ENCODE measurements around the gene ZBTB24.
"Not testable (repeated sequence)": the region's sequence is repeated elsewhere in the genome, so short reads cannot be mapped to it uniquely, and the experiment has no call there.

The ZBTB24 gene

DNA sequence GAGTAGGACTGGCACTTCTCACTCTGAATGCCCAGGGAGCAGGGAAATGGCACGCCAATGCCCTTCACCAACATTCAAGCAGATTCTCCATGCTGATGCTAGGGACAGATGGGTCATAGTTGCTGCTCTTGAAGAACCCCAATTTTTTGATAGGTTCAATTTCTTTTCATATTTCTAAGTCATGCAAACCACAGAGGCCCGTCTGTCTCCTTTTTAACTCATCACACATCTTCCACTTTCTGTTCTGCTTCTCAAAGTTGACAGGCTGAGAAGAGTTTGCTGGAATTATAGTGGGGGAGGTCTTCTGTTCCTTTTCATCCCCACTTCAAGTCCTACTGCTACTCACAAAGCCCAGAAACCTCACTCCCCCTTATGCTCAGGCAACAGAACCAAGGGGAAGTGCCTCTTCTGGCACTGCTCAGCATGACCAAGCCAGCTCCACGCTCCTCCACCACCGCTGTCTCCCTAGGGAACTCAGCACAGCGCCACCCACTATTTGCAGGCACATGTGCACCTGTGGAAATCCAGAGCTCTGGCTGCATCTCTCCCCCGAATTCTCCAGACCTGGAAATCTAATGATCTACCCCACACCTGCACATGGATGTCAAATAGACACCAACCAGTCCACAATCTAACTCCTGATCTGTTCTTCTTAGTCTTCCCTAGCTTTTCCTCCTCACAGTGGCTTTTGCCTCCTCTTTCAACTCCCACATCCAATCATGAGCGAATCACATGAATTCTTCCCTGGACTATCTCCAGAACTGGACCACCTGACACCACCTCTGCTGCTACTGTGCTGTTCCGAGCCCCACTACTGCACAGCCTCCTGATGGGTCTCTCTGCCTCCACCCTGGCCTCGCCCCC, 10.7 kb downstream of the ZBTB24 start:
- in situ Hi-C loops (cut with MboI; ENCODE audit: low sequenced_read_pairs) = no loop called here

DNA sequence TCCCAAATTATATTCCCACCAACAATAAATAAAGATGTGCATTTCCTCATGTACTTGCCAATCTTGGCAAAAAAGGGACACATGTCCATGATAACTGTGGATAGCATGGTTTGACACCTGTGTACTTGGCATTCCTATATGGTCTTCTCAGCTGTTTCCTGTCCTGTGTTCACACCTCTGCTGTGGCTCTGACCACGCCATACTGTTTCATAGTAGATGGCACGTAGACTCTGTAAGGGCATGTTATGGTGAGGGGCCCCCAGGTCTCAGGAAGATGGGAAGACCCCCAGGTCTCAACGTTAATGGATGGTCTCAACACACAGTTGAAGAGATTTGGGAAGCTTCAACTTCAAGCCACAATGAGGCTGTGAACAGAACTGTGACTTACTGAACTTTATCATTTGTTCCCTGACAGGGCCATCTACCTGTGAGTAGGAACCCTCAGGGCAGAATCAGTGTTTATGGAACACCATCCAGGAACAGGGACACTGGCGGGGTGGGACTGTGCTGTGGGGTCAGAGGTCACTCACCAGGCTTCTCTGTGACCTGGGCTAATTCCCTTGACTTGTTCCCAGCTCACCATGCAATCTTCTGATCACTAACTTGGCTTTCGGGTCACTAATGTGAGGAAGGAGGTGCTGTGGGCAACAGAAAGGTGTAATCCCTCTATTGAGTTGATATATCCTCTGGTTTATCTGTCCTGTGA, 11.8 kb downstream of the ZBTB24 start:
- in situ Hi-C loops (cut with MboI; ENCODE audit: low sequenced_read_pairs) = no loop called here

DNA sequence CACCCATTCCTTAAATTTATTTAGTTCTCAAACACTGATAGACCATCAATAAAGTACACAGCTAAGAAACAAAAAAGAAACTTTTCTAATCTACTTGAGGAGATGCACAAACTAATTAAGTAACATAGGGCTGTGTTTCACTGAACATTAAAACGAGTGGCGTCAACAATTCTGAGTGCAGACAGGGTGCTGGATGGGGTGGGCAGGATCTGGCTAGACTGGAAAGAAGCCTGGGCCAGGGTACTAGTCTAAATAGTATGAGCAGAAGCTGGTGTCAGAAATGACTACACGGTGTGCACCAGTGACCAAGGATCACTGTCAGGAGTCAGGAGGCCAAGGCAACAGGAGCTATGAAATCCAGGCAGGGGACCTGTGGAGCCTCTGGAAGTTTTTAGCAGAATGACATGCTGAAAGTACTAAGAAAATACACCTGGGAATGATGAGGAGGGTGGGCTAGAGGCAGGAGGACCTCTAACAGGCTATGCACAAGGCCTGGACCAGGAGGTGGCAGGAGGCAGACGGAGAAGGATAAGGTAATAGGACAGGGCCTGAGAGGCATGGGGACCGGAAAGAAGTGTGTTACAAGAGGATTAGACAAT, 13.3 kb downstream of the ZBTB24 start:
- in situ Hi-C loops (cut with MboI; ENCODE audit: low sequenced_read_pairs) = no loop called here

DNA sequence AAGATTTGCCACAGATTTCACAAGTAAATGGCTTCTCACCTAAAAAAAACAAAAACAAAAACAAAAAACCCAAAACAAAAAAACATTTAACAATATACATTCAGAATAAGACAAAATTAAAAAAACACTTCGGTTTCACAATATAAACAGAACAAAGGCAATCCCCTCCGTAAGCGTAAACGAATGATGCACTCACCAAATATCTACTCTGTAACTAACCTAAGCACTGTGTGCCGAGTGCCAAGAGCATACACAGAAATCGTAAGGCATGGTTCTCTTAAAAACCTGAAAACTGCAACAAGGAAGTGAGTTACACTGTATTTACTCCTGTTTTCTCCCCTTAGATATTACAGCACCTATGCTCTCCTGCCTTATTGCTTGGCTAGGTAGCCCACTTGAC, 15.3 kb downstream of the ZBTB24 start:
- in situ Hi-C loops (cut with MboI; ENCODE audit: low sequenced_read_pairs) = no loop called here

DNA sequence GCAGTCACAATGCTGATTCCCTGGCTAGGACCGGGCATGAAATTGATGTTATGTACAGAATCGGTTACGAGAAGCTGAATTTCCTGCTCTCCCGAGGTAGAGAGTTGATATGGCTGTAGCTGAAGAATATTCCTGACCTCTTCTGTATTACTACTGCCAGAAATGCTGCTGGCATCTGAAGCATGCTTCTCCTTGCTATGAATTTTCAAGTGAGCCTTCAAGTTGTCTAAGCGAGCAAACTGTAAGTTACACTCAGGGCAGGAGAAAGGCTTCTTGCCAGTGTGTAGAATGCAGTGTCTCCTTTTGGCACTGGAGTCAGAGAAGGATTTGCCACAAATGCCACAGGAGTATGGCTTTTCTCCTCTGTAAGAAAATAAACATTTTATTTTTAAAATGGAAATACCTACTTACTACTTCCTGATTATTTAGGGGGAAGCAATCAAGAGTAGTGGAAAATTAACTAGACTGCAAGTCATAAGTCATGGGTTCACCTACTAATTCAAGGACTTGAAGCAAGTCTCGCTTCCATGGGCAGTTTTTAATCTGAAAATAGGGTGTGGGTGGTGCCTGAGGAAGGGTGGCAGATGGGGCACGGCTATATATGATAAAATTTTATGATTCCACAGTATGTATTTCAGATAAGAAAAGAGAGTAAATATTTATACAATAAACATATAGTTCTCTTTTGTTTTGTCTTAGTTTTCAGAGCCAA, 16.7 kb downstream of the ZBTB24 start:
- in situ Hi-C loops (cut with MboI; ENCODE audit: low sequenced_read_pairs) = no loop called here

DNA sequence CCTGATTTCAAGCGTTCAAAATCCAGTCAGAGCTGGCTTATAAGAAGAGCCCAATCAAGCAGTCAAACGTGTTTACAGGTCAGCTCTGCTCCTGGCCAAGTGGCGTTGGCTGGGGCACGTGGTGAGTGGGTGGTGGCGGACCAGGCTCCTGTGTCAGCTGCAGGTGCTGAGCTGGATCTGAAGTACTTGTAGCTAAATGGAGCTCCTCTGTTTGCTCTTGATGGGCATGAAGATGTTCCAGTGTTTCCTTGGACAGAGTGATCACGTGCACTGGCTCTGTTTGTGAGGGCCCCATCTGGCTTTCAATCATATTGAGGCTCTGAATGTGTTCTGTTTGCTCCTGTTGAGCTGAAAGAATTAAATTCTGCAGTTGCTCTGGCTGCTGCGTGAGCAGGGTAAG, 17.2 kb downstream of the ZBTB24 start:
- in situ Hi-C loops (cut with MboI; ENCODE audit: low sequenced_read_pairs) = no loop called here

DNA sequence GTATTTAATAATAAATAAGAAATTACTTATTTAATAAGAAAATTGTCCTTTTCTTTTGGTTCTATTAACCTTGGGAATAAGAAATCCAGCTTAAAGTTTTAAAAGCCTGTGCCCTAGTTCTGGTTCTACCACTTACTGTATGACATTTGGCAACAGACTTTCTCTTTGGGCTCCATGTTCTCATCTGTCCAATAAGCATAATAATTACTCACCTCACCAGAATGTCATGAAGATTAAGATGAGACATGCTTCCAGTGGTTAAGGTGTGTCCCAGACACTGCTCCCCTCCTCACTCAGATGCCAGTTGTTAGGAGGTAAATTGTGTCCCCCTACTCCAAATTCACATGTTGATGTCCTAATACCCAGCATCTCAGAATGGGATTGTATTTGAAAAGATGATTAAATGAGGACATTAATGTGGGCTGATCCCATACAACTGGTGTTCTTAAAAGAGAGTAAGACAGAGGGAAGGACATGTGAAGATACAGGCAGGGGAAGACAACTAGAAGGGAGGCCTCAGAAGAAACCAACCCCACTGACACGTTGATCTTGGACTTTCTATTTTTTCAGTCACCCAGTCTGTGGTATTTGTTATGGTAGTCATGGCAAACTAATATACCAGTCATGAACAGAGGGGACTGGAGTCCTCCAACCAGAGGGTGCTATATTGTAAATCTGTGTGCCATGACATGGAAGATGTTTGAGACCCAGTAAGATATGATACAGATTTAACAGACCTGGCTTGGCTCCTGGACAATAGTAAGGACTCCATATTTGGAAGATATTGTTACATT, 21.1 kb downstream of the ZBTB24 start:
- in situ Hi-C loops (cut with MboI; ENCODE audit: low sequenced_read_pairs) = no loop called here

DNA sequence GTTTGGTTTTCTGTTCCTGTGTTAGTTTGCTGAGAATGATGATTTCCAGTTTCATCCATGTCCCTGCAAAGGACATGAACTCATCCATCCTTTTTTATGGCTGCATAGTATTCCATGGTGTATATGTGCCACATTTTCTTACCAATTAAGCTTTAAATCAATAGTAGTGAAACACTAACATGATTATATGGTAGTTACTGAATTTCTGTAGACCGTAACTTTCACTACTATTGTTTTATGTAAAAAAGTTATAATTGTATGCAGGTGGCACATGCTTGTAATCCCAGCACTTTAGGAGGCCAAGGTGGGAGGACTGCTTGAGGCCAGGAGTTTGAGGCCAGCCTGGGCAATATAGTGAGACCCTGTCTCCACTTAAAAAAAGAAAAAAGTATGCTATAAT, 21.8 kb downstream of the ZBTB24 start:
- in situ Hi-C loops (cut with MboI; ENCODE audit: low sequenced_read_pairs) = not testable (repeated sequence)

DNA sequence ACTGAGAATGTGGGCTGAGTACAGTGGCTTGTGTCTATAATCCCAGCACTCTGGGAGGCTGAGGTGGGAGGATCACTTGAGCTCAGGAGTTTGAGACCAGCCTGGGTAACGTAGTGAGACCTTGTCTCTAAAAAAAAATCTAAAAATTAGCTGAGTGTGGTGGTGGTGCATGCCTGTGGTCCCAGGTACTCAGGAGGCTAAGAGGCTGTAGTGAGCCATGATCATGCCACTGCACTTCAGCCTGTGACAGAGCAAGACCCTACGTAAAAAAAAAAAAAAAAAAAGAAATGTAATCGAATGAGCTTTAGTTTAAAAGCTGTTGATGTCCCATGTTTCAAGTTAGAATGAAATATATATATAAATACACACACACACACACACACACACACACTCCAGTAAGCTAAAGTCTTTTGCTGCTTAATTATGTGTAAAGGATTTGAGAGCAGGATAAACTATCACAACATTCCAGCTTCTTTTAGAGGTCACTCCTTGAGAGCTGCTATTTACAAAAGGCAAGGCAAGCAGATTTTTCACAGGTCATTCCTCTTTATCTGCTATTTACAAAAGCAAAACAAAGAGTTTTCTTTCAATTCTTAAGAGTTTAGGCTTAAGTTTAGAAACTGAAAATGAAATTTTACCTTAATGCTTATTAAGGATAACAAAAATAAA, 22.7 kb downstream of the ZBTB24 start:
- in situ Hi-C loops (cut with MboI; ENCODE audit: low sequenced_read_pairs) = no loop called here

DNA sequence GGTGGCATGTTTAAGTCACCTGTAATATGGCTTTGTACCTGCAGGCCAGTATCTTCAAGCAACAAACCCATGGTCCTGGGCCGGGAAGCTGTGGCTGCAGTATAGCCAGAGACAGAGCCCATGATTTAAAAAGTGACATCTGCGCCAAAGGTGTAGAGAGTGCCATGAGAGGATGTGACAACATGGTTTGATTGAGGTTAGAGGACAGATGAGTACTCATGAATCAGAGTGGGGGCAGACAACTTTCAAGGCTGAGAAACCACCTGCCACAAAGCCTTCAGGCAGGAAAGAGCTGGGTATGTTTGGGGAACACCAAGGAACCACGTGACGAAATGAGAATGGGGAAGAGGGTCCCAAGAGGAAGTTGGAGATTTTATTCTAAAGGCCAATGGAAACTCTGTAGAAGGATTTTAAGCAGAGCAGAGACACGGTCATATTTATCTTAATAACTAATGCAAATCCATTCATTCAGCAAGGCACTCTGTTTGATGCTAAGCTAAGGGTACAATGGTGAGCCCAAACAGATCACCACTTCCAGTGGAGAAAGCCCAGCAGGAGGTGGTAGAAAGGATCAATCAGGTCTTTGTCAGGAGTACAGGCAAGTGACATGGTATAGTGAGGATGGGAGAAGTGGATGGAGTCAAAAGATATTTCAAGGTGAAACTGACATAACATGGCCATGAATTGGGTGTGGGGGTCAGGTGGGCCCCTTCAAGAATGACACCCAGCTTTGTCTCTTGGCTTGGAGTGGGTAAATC, 24.1 kb downstream of the ZBTB24 start:
- in situ Hi-C loops (cut with MboI; ENCODE audit: low sequenced_read_pairs) = no loop called here

DNA sequence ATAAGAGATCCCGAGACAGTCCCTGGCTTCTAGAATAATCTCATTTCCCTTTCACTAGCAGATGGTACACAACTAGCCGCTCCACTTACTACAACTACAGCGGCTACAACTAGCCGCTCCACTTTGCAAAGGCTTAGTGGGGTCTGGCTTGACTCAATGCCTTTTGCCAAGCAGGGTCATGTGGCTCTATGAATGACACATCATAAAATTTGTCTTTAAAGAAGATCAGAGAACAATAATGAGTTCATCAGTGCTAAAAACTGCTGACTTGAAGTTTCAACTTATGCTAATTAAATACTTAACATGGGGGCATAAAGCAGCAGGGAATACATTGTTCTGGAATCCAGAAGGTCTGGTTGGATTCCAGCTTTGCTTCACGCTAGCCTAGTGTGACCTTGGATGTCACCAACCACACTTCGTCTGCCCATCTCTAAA, 25.4 kb downstream of the ZBTB24 start:
- in situ Hi-C loops (cut with MboI; ENCODE audit: low sequenced_read_pairs) = no loop called here

DNA sequence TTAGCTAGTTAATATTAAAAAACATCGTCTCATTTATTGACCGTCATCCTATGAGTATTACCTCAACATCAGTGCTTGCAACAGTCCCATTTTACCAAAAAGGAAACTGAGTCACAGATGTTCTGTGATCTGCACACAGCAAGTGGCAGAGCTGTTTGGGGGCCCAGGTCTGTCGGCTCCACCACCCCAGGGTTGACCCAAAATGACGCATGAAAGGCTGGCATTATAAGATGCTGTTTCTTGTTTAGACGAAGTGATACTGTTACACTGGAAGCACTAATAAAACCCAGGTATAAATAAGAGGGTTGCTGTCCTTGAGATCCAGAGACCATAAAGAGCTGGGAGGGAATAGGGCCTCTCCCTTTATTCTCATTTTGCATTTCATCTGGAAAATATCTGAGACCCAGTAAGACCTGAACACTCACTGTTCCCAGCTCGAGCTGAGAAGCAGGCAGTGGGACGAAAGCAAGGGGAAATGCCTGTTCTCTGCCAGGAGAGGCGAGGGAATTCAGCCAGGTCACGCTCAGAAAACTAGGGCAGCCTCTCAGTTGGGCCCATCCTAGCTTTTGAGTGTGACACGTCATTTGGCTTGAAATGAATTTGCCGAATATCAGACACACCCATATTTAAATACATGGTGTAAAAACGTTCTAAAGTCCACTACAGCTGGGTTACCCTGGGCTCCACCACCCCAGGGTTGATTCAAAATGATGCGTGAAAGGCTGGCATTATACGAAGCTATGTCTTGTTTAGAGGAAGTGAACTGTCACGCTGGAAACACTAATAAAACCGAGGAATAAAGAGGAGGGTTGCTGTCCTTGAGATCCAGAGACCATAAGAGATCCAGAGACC, 26.1 kb downstream of the ZBTB24 start:
- in situ Hi-C loops (cut with MboI; ENCODE audit: low sequenced_read_pairs) = no loop called here

DNA sequence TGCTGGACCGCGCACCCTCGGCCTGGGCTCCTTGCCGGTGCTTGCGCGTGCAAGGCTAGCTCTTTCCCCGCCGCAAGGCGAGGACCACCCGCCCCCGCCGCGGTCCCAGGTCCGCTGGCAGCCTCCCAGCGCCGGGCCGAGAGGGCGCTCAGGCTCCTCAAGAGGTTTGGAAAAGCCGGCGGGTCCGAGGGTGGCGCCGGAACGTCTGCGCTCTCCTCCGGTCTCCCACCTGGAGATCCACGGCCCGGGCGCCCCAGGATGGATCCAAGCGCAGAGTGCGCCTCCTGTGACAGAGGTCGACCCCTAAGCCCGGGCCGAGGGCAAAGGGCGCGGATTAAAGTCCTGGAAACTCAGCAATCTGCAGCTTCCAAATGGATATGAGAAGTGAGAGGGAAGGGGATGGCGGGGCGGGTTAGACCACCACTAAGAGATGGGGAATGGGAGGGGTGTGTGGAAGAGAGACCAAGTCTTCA, 26.9 kb downstream of the ZBTB24 start:
- in situ Hi-C loops (cut with MboI; ENCODE audit: low sequenced_read_pairs) = no loop called here

DNA sequence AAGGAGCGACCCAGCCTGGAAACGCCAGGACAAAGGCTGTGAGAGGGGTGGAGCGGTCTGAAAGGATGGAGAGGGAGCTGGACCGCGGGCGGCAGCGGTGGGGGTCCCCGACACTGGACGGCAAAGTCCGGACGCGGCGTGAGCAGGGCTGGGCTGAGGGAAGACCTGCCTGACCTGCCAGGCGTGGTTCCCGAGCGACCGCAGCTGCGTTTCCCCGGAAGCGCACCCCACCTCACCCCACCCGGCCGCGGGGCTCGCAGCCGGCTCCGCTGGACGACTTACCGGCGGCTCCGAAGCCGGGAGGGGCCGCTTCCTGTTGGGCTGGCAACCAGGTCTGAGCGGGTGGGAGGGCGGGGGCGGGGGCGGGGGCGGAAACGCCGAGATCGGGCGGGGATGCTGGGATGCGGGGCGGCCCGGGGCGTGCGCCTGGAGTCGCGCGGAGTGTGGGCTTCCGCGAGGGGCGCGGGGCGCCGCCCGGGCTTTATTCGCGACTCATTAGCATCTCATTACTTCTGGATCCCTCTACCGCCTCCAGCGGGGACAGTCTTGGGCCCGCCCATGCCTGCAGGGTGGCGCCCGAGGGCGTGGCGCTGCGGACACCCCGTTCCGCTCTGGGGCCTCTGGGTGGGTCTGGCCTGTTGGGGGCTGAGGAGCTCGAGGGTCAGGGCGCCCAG, 27.4 kb downstream of the ZBTB24 start, which contains the start of gene MICAL1:
Gene MICAL1 (minus strand): TSS at position 336 of the 674 bp plus-strand sequence. CDS start 1,576 bp downstream, outside the sequence.
- in situ Hi-C loops (cut with MboI; ENCODE audit: low sequenced_read_pairs) = no loop called here

DNA sequence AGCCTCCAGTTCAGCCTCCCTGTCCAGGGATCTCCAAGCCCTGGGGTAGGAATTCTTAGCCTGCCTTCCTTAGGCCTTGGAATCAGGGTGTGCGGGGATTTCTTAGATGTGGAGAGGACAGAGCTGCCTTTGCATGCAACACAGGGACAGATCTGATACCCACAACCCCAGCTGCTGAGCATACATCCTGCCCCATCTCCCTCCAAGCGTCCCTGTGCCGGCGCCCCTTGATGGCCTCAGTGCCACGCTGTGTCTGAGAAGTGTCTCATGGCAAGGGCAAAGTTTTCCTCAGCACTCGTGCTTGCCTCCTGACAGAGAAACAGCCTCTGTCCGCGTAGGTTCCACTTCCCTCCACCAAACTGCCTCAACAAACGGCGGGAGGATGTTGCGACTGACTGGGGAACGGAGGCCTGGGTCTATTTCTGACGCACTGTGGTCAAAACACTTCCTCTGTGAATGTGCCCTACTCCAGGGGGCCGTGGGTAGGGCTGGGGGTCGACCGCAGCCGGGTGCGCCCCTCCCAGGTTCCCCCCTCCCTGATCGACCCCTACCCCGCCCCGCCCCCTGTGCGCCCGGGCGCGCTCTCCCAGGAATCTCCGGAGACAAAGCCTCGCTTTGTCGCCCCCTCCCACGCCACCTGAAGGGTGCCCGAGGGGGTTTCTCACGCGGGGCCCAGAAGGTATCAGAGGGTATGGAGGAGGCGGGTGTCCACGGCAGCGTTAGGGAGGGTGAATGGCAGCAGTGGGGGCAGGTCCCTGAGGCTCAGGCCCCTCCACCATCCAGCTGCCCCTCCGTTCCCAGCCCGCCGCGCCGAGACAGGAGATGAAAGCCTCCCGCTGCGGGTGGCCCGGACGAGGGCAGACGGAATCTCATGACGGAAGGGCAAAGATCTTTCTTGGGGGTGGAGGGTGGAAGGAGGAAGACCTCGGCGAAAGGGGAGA, 28.3 kb downstream of the ZBTB24 start:
- in situ Hi-C loops (cut with MboI; ENCODE audit: low sequenced_read_pairs) = no loop called here
